ENCODE results near the gene MST1.

The MST1 gene

DNA sequence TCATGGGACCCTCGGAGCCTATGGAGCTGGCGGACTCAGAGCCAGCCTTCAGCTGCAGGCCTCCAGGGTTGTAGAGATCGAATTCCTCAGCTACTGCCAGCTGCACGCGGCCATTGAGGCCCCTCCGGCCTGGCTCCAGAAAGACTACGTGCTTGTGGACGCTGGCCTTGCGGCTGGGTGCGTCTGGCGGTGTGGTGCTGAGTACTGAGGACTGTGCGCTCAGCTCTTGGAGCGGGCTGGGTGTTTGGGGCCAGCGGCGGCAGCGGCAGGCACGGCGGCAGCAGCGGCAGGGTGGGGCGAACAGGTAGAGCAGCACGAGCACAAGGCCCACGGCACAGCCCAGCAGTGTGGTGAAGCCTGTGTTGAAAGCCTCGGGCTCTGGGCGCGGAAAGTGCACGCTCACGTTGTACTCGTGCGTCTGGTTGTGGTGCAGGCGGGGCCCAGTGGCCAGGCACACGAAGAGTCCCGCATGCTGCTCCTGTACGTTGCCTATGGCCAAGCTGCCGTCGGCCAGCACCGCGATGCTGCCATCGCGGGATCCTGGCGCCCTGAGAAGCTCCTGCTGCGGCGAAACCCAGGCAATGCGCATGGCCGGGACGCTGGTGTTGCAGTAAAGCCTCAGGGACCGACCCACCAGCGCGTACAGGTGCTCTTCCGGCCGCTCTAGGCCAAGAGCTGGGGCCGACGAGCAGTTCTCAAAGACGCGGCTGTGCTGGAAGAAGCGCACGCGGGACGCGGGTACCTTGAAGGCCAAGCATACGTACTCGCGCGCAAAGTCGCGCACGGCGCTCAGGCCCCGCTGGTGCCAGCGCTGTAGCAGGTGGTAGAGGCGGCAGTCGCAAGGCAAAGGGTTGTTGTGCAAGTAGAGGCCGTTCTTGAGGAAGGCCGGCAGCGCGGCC lies 28.9 kb upstream of the MST1 start:
- DNase-seq (ENCODE audit: low read depth in 2 of 2) = no peak

DNA sequence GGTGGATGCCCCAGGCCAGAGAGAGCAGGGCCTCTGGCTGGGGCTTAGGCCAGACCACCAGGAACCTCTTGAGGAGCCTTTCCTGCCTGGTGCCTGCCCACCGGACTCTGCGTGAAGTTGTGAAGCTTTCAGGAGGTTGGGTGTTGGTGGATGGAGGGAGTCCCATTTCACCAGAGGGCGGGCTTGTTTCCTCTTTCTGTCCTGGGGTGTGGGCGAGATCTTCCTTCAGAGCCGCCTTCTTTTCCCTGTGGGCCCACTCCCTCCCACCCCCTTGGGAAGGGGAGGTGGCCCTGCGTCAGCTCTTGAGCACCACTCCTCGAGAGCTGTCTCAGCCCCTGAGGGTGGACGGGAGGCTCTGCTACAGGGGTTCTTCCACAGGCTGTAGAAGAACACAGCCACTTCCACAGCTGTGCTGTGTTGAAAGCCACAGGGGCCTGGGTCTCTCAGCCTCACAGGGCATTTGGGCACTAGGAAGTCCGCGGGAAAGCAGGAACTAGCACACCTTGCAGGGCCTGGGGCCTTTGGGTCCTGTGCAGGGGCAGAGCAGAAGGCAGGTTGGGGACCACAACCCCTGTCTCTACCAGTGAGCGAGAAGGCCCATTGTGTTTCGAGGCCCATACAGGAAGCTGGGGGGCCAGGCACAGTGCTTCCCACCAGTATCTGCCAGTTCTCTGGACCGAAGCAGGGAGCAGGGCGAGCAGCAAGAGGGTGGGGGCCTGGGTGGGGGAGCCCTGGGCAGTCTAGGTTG lies 28.1 kb upstream of the MST1 start:
- DNase-seq (ENCODE audit: low read depth in 2 of 2) = no peak

DNA sequence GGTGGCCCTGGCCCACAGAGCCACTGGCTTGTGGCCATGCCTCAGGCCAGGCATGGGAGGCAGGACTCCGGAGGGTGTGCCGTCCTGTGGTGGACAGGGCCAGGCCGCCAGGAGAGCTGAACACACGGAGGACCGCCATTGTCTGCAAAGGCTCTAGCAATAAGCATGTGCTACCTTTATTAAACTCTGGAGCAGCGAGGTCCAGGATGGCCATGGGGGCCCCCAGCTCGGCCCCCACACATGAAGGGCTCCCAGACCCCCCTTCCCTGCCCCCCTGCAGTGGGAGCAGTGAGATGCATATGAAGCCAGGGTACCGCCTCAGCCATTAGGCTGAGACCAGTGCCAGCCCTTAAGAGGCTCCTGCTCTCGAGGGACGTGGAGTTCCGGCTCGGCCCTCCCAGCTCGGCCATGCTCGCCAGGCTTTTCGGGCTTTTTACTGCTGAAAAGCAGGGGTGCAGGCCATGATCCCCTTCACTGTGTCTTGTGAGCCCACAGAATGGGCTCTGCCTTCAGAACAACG lies 27.5 kb upstream of the MST1 start:
- DNase-seq (ENCODE audit: low read depth in 2 of 2) = no peak

DNA sequence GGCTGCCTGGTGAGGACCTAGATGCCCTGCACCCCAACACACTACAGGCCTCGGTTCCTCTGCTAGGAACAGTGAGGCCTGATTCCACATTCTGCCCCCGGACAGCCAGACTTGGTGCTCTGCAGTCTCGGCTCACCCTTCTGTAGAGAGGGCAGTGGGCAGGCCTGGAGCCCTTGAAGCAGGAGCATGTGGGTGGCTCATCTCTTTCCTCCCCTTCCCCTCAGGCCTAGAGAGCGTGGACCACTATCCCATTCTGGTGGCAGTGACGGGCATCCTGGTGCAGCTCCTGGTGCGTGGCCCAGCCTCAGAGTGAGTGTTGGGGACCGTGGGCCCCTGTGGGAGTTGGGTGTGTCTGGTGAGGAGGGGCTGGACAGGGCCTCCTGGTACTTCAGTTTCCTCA lies 26.9 kb upstream of the MST1 start:
- no peak for DNase-seq (ENCODE audit: low read depth in 2 of 2)

DNA sequence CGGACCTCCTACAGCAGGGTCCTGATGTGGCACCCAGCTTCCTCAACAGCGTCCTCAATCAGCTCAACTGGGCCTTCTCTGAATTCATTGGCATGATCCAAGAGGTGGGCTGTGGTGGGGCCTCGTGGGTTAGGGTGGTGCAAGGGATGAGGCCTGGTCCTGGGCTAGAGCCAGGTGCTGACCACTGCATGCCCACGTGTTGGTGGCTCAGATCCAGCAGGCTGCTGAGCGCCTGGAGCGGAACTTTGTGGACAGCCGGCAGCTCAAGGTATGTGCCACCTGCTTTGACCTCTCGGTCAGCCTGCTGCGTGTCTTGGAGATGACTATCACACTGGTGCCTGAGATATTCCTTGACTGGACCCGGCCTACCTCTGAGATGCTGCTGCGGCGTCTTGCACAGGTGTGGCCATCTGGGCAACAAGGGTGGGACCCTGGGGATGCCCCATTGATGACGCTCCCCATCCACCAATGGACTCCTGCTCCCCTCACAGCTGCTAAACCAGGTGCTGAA lies 26.4 kb upstream of the MST1 start:
- DNase-seq (ENCODE audit: low read depth in 2 of 2) = no peak

DNA sequence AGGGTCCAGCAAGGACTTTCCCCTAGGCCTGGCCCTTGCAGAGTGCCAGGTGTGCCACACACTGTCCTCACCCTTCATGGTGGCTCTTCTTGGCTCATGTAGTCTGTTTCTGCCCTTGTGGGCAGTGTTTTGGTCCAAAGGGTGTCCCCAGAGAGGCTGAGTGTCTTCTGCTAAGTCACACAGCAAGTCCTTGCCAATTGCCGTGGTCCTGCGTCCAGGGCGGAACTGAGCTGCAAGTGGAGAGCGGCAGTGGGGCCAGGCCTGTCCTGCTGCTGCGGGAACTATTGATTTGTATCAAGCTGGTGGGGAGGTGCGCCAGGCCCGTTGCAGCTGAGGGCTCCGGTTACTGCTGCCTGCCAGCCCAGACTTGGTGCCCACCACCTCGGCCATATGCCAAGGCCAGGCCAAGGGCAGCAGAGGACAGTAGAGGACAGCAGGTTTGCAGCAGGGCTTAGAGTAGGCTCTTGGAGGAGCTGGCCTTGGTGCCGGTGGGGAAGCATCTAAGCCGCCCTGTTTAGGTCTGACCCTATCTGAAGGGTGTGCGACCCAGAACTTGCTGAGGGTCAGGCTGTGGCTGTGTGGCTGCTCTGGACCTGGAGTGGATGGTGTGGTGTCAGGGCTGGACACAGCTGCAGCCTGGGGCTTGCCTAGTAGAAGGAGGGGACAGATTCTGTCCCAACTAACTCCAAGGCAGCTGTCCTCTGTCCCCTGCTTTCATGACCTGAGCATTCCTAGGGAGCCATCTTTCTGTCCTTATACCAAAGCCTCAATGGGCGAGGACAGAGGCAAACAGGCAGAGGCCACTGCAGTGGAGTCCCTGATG lies 25.7 kb upstream of the MST1 start:
- DNase-seq (ENCODE audit: low read depth in 2 of 2) = no peak

DNA sequence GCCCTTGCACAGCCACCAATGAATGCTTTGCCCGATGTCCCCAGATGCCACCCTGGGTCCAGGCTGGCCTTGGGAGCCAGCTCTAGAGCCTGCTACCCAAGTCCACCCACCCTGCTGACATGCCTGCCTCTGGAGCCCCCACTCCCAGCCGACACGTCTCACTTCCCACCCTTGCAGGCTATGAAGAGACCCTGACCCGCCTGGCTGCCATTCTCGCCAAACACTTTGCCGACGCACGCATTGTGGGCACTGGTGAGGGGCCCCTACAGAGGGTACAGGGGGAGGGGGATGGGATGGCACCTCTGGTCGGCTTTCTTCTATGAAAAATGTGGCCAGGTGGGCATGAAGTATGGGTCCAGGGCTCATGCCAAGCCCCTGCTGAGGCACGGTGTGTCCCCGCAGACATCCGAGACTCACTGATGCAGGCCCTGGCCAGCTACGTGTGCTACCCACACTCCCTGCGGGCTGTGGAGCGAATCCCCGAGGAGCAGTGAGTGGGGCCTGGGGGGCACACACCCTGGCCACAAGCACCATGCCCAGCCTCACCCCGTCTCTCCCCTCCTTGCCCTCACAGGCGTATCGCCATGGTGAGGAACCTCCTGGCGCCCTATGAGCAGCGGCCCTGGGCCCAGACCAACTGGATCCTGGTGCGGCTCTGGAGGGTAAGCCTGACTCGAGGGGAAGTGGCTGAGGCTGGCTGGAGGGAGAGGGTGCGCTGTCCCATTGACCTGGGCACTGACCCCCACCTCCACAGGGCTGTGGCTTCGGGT lies 24.2 kb upstream of the MST1 start:
- no peak for DNase-seq (ENCODE audit: low read depth in 2 of 2)

DNA sequence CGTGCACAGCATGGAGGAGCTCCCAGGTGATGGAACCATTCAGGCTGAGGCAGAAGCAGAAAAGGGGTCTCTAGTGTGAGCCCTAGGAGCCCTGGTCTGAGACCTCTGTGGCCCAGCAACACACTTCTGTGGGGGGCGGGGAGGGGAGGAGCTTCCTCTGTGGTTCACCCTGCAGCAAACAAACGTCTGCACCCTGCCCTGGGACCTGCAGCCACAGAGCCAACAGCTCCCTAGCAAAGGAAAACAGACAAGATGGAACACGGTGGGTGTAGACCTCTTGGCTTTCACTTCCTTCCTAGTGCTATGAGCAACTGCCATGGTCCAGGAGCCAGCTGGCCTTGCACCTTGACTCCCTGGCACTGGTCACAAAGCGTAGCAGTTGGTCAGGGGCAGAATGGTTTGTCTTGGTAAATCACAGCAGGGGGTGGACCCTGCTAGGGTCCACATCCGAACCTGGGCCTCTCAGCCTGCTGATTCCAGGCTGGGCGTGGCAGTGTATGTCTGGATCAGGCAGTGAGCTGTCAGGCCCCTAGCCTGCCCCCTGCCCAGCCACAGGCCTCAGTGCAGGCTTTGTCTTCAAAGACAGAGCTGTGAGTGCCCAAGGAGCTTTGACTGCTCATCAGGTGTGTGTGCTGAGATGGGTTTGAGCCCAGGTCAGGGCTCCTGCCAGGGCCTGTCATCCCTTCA lies 23.5 kb upstream of the MST1 start:
- DNase-seq (ENCODE audit: low read depth in 2 of 2) = no peak

DNA sequence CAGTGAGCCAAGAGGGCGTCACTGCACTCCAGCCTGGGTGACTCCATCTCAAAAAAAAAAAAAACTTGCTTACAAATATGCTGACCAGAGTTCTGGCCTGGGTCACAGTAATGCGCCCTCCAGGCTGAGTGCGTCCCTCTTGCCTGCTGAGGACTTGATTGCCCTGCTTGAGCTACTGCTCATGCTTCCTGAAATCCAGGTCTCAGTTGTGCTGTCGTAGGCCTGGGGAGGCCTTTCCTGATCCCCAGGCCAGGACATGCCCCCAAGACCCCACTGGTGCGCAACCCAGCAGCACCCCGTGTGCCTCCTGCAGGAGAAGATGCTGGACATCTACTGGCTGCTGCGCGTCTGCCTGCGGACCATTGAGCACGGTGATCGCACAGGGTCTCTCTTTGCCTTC lies 22.9 kb upstream of the MST1 start:
- no peak for DNase-seq (ENCODE audit: low read depth in 2 of 2)

DNA sequence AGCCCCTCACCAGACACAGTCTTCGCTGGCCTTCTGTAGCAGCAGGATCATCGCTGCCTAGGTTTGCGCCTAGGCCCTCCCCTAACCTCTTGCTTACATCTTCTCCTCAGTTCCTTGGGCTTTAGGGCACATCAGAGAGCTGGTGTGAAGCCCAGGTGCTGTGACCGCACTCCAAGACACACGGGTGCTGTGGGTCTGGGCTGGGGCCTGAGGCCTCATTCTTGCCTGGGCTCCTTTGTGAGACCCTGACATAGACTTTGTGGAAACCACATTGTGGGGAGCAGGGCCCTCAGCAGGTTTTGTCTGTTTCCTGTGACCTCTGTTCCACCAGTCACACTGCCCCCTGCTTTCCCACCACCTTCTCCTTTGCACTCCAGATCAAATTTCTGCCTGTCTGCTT lies 22.2 kb upstream of the MST1 start:
- no peak for DNase-seq (ENCODE audit: low read depth in 2 of 2)

DNA sequence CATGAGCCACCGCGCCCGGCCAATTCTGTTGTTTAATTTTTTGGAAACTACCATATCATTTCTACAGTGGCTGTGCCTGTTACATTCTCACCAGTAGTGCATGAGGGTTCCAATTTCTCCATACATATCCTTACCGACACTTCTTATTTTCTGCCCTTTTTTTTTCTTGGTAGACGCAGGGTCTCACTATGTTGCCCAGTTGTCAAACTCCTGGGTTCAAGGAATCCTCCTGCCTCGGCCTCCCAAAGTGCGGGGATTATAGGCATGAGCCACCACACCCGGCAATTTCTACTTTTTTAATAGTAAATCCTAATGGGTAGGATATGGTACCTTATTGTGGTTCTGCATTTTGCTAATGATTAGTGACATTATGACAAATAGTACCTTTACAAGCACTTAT lies 20.6 kb upstream of the MST1 start:
- no peak for DNase-seq (ENCODE audit: low read depth in 2 of 2)

DNA sequence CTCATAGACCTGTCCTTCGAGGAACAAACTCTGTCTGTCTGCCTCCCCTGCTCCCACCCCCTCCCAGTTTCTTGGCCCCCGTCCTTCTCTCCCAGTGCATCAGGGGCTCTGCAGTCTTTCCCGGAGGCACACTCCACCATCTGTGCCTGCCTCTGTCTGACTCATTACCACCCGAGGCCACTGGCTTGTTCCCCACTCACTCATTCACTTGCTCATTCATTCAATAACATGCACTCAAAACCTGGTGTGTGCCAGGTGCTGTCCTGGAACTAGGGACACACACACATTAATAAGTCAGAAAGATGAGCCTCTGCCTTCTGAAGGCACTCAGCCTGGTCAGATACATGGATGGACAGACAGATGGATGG lies 17.8 kb upstream of the MST1 start:
- no peak for DNase-seq (ENCODE audit: low read depth in 2 of 2)

DNA sequence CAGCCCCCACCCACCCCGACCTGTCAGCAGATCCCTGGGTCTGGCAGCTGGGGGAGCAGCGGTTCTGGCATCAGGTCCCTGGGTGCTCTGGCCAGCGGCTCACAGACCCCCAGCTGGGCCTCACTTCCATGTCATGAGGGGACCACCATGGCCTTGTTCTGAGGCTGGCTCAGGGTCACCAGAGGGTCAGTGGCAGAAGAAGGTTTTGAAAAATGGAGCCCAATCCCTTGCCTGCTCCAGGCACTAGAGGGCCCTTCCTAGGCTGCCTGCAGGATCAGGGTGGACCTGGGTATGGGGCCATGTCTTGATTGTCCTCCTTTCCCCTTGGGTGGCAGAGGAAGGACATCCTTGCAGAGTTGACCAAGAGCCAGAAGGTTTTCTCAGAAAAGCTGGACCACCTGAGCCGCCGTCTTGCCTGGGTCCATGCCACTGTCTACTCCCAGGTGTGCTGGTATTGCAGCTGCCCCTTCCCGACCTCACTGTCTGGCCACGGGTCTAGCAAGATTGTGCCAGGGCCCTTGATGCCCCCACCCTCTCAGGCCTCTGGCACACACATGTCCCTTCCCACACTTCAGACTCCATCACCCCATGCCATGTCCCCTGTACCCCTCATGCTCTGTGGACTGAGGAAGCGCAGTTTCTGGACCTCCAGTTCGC lies 17.3 kb upstream of the MST1 start:
- DNase-seq (ENCODE audit: low read depth in 2 of 2) = no peak

DNA sequence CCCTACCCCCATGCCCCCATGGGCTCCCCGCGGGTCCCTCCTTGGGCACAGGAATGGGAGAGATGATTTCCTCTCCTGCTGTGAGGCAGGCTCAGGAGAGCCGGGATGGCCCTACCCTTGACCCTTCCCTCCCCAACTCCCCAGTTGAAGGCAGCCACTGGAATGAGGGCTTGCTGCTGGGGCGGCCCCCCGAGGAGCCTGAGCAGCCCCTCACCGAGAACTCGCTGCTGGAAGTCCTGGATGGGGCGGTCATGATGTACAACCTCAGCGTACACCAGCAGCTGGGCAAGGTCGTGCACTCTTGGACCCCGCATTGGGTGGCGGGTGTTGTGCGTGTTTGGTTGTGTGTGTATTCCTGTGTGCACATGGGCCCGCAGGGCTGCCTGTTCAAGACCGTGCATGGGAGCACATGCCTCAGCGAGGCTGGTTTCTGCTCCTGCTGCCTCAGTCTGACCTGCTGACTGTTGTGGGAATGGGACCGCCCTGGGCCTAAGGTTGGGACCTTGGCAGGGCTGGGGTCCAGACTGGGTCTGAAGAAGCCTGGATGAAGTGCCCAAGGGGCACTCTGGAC lies 16.2 kb upstream of the MST1 start:
- DNase-seq (ENCODE audit: low read depth in 2 of 2) = no peak

DNA sequence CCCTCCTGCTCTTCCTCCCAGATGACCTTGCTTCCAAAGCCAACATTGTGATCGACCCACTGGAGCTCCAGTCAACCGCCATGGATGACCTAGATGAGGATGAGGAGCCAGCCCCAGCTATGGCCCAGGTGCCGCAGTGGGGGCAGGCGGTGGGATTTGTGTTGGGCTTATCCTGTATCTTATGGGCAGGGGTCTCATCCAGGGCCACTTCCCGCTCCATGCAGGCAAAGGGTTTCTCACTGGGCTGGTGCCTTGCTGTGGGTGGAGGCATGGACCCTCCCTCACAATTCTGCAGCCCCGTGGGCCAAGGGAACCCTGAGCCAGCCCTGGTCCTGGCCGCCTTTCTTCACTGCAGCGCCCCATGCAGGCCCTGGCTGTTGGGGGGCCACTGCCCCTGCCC lies 15.4 kb upstream of the MST1 start:
- DNase-seq (ENCODE audit: low read depth in 2 of 2) = no peak

DNA sequence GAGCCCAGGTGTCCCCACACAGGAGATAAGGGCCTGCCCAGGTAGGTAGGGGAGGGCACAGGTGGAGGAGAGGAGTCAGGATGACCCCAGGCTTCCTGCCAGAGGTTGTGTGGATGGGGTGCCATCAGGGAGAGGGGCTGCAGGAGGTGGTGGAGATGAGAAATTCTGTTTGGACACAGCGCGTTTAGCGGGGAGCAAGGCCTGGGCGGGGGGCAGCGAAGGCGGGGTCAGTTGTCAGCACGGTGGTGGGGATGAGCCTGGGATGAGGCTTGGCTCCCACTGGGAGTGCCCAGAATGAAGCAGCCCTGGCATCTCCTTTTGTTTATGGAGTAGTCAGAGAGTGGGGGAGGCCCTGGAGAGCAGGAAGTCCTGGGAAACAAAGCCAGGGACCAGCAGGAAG lies 14.7 kb upstream of the MST1 start:
- no peak for DNase-seq (ENCODE audit: low read depth in 2 of 2)

DNA sequence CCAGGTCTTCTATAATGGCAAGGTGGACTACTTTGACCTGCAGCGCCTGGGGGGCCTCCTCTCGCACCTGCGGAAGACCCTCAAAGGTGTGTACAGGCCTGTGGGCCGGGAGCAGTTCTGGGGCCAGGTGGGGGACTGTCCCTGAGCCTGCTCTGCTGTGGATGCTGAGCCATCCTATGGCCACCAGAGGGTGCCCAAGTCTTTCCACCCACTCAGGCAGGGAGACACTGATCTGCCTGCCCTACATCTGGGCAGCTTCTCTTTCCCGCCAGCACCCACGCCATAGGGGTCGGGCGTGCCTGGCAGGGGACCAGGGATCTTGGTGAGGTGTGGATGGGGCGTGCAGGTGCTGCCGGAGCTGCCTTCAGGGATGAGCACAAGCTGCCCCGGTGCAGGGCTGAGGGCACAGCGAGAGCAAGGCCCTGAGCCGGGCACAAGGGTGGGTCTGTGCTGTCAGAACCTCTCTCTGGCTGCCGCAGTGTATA lies 14.2 kb upstream of the MST1 start:
- no peak for DNase-seq (ENCODE audit: low read depth in 2 of 2)

DNA sequence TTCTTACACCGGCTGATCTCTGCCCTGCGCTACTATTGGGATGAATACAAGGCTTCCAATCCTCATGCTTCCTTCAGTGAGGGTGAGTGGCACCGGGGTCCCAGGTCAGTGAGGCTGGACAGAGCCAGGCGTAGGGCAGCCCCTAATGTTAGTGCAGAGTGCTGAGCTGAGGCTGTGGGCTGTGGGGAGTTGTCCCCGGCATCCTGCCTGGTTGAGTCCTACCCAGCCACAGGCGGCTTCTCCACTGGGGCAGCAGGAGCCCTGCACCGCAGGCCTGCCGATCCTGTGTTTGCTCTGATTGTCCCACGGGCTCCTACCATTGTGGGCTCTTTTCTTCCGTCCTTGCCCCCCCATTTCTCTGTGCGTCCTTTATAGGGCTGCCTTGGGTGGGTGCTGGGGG lies 13.4 kb upstream of the MST1 start:
- no peak for DNase-seq (ENCODE audit: low read depth in 2 of 2)

DNA sequence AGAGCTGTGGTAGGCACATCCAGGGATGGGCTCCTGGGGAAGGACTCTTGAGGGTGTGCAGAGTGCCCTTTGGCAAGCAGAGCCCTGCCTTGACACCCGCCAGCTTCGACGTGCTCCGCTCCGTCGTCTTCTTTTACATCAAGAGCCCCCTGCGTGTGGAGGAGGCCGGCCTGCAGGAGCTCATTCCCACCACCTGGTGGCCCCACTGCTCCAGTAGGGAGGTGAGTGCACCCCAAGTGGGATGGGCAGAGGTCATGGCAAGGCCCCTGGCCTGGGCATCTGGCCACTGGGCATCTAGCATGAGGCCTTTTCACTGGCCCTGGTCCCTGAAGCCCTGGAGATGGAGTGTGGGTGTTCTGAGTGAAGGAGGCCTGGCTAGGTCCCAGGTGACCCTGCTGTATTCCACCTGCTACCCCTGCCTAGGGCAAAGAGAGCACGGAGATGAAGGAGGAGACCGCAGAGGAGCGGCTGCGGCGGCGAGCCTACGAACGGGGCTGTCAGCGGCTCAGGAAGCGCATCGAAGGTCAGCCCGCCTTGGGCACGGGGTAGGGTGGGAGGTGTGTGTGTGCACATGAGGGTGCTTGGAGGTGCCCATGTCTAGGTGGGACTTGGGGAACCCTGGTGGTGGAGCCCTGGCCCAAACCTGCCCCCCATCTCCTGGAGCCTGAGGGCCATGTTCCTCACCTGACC lies 12.3 kb upstream of the MST1 start:
- DNase-seq (ENCODE audit: low read depth in 2 of 2) = no peak

Measured in stimulated activated CD8-positive, alpha-beta memory T cell treated with anti-CD3 and anti-CD28 coated beads, Interleukin-15, amount 100 ng/mL, for 4 hours (primary cell).